ENCODE results near the gene FSTL3.
"Not testable (repeated sequence)": the region's sequence is repeated elsewhere in the genome, so short reads cannot be mapped to it uniquely, and the experiment has no call there.

FSTL3 gene

GRCh38 chr19:682678-683320 is 6.6 kb downstream of the FSTL3 start:
- DNase-seq = no peak

GRCh38 chr19:685454-685931 is 9.3 kb downstream of the FSTL3 start:
- DNase-seq = no peak

DNA sequence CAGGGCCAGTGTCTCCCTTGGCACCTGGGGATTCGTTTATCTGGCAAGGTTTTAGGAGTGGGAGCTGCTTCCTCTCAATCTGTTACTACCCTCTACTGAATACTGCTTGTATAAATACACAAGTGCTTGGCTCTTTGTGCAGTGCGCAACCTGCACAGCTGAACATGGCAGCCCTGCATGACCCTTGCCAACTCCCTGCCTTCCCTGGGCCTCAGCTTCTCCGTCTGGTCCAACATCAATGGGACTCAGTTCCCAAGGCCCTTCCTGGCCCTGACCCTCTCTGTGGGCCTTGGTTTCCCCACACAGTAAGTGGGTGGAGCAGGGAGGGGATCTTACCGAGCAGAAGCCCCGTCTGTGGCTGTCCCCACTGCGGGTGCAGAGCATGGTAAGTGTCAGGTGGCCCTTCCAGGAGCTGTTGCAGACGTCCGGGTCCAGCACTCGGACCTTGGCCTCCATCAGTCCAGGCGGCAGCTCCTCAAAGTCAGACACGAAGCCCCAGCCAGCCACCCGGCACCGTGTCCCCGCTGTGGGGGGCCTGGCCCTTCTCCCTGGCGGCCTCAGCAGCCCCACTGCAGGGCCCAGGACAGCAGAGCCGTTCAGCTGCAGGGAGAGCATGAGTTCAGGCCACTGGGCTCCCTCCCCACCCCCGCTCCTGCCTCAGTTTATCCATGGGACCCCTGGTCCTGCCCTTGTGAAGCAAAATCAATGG is 10.6 kb downstream of the FSTL3 start:
- no peak for DNase-seq

- DNase-seq = no peak
Observed at GRCh38 chr19:687569-688166, 11.5 kb downstream of the FSTL3 start.

DNA sequence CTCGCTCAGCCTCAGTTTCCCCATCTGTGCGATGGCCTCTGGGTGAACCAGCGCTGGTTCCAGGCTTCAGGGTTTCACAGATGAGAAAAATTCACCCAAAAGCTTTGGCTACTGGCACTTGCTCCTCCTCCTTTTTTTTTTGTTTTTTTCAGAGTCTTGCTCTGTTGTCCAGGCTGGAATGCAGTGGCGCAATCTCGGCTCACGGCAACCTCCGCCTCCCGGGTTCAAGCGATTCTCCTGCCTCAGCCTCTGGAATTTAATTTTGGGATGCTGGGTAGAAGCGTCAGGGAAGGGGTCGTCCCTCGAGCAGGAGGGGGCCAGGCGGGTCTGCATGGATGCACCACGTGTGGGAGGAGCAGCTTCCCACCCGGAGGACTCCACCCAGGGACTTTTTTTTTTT is 12.0 kb downstream of the FSTL3 start:
- DNase-seq = no peak

DNA sequence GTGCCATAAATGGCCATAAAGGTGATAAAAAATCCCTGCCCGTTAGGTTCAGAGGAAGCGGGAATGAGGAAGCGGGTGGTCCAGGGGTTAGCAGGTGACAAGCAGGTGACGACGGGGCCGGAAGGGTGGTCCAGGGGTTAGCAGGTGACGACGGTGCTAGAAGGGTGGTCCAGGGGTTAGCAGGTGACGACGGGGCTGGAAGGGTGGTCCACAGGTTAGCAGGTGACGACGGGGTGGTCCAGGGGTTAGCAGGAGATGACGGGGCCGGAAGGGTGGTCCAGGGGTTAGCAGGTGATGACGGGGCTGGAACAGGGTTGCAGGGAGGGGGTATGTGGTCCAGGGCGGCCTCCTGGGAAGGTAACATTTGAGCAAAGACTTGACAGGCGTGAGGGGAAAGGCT is 12.8 kb downstream of the FSTL3 start:
- no peak for DNase-seq

DNA sequence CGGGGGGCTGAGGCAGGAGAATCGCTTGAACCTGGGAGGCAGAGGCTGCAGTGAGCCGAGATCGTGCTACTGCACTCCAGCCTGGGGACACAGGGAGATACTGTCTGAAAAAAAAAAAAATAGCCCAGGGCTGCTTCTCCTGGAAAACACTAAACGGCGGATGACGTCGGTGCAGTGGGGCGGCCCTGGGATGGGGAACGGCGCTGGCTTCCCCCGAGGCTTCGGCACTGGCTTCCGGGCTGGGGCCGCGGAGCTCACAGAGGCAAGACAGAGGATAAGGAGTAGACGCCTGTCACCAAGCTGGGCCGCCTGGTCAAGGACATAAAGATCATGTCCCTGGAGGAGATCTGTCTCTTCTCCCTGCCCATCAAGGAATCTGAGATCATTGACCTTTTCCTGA is 14.0 kb downstream of the FSTL3 start:
- DNase-seq = no peak

GRCh38 chr19:694481-695351 is 18.5 kb downstream of the FSTL3 start:
- no peak for DNase-seq

DNA sequence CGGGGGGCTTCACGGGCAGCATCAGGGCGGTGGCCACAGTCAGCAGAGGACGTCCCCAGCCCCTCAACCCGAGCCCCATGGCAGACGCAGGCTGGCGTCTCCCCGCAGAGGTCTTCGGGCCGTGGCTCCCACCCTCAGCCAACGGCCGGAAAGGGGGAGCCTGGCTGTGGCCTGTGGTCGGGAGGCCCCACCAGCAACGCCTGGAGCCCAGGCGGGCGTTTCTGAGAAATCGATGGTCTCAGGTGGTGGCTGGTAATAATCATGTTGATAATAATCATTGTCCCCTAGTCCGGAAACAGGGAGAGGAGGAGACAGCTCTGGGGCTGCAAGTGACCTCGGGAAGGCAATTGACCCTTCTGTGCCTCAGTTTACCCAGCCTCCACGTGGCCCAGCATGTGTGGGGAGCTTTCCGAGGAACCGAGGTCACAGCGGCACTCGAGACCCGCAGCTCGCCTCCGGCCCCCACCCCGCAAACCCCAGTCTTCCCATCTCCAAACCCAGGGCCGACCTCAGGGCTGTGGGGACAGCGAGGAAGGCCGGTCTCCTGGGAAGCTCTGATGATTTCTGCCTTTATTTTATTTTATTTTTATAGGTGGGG is 19.3 kb downstream of the FSTL3 start, which contains the start of gene PRSS57:
TSS of gene PRSS57 (minus strand) at position 101 of the 598 bp plus-strand sequence. CDS start at position 79, 22 bp downstream.
- no peak for DNase-seq

DNA sequence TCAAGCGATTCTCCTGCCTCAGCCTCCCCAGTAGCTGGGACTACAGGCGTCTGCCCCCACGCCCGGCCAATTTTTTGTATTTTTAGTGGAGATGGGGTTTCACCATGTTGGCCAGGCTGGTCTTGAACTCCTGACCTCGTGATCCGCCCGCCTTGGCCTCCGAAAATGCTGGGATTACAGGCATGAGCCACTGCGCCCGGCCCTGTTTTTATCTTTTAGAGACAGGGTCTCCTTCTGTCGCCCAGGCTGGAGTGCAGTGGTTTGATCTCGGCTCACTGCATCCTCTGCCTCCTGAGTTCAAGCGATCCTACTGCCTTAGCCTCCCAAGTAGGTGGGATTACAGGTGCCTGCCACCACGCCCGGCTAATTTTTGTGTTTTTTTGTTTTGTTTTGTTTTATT is 22.3 kb downstream of the FSTL3 start:
- DNase-seq = not testable (repeated sequence)

GRCh38 chr19:699885-700284 is 23.7 kb downstream of the FSTL3 start:
- DNase-seq = not testable (repeated sequence)

GRCh38 chr19:702847-703246 is 26.7 kb downstream of the FSTL3 start:
- DNase-seq = not testable (repeated sequence)

DNA sequence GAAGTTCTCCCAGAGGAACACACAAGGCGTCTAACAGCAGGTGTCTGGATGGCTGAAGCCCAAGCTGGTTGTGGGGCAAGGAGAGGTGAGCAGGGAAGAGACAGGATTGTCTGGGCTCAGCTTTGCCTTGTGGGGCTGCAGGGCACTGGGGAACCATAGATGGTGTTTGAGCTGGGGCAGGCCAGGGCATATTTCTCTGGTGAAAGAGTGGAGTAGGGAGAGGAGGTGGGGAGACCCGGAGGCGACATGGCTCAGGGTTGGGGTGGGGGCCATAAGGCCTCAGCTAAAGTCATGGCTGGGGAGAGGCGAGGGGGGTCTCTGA is 27.1 kb downstream of the FSTL3 start:
- no peak for DNase-seq

DNA sequence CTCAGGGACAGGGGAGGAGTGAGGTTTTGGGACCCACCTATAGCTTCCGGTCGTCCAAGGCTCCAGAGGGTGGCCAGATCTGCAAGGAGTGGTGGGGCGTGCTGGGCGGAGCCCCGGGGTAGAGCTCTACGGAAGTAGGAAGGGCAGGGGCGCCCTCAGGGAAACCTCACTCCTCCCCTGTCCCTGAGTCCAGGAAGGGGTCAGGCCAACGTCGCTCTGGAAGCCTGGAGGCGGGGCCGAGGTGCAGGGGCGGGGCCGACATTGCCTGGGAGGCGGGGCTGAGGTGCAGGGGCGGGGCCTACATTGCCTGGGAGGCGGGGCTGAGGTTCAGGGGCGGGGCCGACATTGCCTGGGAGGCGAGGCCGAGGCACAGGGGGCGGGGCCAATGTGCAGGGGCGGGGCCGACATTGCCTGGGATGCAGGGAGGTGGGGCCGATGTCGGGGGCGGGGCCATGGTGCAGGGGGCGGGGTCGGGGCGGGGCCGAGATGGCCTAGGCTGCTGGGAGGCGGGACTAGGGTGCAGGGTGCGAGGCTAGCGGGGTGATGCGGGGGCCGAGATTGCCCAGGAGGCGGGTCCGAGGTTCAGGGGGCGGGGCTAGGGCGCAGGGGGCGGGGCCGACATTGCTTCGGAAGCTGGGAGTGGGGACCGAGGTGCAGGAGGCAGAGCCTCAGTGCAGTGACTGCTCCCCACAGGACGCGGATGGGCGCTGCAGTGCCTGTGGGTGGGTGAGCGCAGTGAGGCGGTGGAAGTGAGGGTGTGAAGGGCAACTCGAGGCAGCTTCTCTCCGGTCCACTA is 27.7 kb downstream of the FSTL3 start:
- peak; percentile 31 to 54 for DNase-seq

DNA sequence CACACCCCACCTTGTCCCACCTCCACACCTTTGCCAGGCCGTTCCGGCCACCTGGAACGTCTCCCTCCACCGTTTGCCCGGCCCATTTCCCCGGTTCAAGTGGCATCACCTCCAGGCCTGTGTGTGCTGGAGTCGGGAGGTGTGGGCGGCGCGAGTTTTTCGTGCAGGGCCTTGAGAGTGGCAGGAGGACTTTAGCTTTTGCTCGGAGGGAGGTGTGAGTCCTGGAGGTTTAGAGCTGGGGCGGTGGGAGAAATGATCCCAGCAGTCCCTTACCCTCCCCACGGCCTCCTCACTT is 28.2 kb downstream of the FSTL3 start:
- DNase-seq = no peak

DNA sequence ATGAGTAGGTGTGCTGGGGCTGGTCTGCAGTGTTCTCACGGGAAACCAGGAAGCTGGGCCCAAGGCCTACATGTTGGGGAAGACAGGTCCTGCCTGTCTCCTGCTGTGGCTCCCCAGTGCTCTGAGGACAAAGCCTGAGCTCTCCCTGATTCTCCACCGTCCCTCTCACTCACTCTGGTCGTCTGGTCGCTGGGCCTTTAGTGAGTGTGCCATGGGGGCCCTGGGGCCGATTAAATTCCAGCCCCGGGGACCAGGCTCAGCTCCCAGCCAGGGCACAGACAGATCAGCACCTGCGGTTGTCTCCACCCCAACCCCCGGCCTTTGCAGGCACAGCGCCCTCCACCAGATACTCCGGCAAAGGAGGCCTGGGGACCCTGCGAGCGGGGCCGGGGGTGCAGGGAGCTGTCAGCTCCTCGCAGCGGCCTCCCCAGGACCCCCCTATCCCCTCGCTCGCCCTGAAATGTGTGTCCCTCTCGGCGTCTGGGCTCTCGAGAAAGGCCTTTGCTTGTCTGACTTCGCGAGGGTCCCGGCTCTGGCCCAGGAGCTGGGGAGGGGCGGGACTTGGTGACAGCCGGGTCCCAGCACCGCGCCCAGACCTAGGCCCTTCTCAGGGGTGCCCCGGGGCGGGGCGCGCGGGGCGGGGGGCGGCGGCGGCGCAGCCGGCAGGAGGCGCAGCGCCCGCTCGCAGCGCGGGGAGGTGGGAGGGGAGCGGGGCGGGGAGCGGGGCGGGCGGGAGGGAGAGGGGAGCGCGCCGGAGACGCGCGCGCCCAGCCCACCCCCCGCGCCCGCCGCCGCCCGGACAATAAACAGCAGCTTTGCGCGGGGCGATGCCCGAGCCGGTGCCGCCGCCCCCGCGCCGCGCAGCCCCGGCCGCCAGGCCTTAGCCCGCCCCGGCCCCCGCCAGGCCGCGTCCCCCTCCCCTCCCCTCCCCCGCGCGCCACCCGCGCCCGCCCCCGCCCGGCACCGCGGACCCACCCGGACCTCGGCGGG is 32.3 kb downstream of the FSTL3 start, which contains the start of gene PALM:
TSS of gene PALM (plus strand) at position 782 of the 990 bp plus-strand sequence. CDS start 212 bp downstream, outside the sequence.
- DNase-seq = no peak

GRCh38 chr19:709196-709964 is 33.2 kb downstream of the FSTL3 start:
- no peak for DNase-seq

DNA sequence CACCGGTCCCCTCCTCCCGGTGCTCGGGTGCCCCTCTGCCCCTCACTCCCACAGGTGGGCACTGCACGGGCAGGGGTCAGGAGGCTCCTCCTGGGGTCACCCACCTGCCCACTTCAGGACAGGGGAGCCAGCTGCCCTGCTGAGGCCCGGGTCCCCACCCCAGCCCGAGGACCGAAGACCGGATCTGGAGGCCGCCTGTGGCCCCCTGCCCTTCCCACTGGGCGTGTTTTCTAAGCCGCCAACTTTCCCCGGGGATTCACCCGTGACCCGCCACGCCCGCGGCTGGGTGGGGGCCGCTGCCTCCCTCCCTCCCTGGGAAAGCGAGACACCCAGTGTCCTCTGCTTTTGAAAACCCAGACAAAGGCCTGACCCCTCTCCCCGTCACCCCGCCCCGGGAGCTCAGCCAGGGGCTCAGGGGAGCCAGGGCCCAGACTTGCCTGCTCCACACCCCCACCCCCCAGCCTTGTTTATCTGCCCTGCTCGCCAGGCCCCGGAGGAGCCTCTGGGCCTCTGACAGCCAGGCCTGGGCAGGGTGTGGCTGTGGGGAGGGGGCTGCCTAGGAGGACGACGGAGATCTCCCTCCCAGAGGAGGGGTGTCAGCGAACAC is 33.9 kb downstream of the FSTL3 start:
- no peak for DNase-seq

- DNase-seq = no peak
Observed at GRCh38 chr19:710767-711166, 34.6 kb downstream of the FSTL3 start.

Data from SHP77 (cell line).